ENCODE data around the gene GALNT8.
"Not testable (repeated sequence)": the region's sequence is repeated elsewhere in the genome, so short reads cannot be mapped to it uniquely, and the experiment has no call there.

The GALNT8 gene

GRCh38 chr12:4743046-4743445, 22.8 kb downstream of the GALNT8 start:
- no peak for DNase-seq (ENCODE audit: low spot score)

- no peak for DNase-seq (ENCODE audit: low spot score)
Observed at GRCh38 chr12:4744709-4745108, 24.5 kb downstream of the GALNT8 start.

DNA sequence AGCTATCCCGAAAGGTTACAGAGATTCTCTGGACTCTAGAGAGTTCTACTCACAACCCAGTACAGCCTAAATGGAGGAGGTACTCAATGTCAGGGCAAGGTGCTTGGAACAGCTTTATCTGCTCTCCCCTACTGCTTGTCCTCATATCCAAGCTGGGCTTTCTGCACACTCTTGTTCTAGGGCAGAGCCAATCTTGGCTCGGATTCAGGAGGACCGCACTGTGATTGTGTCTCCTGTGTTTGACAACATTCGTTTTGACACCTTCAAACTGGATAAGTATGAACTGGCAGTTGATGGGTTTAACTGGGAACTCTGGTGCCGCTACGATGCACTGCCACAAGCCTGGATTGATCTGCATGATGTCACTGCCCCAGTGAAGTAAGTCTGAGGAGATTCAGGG, 25.0 kb downstream of the GALNT8 start:
- DNase-seq (ENCODE audit: low spot score): no peak

- DNase-seq (ENCODE audit: low spot score): not testable (repeated sequence)
Observed at GRCh38 chr12:4751654-4752053, 31.5 kb downstream of the GALNT8 start.

DNA sequence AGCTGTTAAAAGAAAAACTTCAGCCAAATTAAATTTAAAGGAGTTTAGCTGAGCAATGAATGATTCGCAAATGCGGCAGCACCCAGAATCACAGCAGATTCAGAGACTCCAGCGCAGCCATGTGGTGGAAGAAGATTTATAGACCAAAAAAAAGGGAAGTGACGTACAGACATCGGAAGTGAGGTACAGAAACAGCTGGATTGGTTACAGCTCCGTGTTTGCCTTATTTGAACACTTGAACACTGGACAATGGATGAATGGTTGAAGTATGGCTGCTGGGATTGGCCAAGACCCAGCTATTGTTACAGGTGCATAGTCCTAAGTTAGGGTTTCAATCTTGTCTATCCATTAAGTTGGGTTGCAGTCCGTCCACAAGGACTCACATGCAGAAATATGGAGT, 42.6 kb downstream of the GALNT8 start:
- DNase-seq (ENCODE audit: low spot score): no peak

DNA sequence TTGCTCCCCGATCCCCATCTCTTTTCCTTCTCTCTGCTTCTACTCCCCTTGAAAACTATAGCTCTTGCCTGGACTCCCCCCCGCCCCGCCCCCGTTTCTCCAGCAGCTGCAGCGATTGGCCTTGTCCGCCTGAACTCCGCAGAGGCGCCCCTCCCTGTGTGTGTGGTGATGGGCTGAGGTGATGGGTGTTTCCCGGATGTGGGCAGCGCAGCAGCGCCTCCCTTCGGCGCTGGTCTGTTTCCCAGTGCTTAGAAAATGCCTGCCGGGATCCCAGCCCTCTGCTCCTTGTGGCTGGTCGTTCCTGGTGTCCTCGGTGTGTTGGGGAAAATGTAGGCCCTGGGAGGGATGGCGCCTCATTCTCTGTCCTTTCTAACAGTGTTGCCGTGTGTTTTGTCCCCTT, 43.3 kb downstream of the GALNT8 start:
- no peak for DNase-seq (ENCODE audit: low spot score)

GRCh38 chr12:4766445-4766844, 46.2 kb downstream of the GALNT8 start:
- DNase-seq (ENCODE audit: low spot score): no peak

DNA sequence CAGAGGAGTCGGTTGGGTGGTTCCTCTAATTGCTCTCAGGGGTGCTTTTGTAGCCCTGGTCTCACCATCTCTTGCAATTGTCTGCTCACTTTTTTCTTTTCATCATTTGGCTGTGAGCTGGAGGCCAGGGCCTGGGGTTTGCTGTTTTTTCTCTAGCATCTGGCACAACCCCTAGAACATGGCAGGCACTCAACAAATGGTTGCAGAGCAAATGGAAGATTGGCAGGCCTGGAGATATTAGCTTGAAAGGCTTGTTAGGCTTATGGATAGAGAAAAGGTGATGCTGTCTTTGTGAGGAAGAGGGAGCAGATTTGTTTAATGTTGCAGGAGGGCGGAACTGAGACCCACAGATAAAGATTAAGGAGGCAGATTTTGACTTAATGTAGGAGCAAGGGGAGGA, 47.0 kb downstream of the GALNT8 start:
- DNase-seq (ENCODE audit: low spot score): no peak

GRCh38 chr12:4768341-4768740, 48.1 kb downstream of the GALNT8 start:
- DNase-seq (ENCODE audit: low spot score): no peak

DNA sequence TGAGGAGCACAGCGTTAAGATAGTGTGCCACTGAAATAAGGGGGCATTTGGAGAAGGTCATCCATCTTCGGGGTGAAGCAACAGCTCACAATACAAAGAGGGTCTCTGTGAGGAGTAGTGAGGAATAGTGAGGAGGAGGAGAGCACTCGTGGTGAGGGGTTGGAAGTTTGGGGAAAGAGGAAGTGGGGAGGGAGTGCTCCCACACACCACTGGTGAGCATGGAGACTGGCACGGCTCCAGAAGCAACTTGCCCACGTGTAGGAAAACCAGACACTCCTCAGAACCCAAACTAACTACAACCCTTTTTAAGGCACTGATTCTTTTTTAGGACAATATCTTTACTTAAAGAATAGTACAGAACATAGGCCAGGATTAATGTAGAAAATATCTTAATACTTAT, 48.9 kb downstream of the GALNT8 start:
- DNase-seq (ENCODE audit: low spot score): no peak

DNA sequence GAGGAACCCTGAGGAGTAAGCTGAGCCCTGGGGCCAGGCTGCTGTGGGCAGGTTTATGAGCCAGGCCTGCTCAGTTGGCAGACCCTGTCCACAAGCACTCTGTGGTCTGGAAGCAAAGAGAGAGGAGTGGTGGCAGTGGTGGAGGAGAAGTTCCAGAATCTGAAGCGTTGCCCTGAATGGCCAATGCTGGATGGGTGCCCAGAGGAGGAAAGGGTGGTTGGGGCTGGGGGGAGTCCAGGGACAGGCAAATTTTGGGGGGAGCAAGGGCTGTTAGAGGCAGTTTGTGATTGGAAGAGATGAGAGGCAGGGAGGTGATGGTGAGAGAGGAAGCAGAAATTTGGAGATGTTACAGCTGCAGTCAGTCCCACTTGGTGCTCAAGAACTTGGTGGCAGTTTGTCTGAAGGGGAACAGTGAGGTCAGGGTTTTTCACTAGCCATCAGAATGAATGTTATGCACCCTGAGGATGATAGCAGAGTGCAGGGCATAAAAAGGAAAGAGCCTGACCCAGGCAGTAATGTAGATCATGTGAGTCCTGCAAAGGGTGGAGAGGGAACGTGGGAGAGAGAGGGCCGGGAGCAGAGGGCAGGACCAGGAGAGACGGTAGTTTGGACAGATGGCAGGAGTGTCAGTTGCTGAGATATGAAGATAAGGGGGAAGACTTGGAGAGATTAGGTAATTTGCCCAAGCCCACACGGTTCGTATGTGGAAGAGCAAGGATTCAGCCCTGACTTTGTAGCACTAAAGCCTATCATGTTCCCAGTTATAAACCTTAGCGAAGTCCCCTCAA, 51.2 kb downstream of the GALNT8 start:
- no peak for DNase-seq (ENCODE audit: low spot score)

GRCh38 chr12:4771960-4772566, 51.9 kb downstream of the GALNT8 start:
- no peak for DNase-seq (ENCODE audit: low spot score)

DNA sequence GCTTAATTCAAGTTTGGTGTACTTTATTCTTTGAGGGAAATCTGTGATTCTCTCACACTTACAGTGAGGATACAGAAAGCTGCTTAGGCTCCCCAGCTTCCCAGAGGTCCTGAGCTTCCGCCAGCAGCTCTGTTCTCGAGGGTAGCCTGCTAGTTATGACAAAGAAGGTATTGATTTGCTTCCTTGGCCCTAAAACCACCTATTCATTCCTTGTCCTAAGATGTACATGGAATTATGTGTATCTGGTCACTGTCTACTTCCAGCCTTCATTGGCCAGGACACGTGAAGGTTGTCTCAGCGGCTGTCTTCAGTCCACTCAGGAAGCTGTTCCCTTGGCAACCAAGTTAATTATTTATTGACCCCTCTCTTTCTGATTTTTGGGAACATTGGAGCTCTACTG, 55.7 kb downstream of the GALNT8 start:
- no peak for DNase-seq (ENCODE audit: low spot score)

DNA sequence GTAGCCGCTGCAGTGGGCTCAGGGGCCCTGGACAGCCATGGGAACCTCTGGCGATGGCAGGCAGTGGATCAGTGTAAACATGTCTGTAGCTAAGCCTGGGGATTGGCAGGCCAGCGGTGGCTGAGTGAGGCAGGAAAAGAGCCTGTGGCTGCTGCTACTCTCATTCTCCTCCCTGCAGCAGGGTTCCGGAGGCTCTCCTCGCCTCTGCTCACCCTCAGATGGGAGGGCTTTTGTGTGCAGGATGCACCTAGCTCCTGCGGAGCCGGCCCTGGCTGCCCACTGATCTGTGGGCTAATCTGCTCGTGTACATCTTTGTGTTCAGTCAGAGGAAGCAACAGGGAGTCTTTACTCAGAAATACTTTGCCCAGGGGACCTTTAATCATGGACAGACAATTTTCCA, 59.5 kb downstream of the GALNT8 start:
- no peak for DNase-seq (ENCODE audit: low spot score)

DNA sequence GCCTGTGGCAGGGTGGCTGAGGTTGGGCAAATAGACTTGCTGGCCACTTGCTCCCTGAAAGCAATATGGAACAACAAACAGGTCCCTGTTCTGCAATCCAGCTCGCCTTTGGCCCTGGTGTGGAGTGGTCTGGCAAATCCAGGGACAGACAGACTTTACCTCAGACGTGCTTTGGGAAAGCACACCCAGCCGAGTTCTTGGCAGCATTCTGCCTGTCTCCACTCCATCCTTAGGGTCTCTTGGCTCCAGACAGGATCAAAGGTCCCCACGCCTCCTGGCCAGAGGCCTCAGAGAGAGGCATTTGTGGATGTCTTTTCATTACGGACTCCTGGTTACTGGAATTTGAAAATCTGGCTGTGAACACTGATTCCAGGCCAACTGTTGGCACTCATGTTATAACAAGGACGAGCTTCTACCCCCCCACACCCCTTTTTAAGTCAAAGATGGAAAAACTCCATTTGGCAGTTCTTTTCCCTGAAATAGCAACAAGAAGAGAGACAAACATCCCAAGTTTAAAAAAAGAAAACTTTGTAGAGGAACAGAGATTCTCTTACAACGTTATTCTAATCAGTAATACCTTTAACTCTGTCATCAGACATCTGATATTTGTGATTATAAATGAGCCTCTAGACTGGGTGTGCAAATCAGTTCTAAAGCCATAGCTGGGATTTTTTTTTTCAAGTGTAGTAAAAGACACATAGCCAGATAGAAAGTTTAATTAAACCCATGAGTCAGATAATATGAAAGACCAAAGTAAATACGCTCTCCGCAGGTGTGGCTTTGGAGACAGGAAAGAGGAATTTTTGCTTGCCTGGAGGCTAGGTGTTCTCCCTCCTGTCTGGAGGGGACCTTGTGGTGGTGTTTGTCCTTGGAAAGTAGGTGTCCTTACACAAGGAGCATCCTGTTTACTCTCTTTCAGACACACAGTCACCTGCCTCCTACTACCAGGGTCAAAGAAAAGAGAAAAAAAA, 60.7 kb downstream of the GALNT8 start:
- no peak for DNase-seq (ENCODE audit: low spot score)

DNA sequence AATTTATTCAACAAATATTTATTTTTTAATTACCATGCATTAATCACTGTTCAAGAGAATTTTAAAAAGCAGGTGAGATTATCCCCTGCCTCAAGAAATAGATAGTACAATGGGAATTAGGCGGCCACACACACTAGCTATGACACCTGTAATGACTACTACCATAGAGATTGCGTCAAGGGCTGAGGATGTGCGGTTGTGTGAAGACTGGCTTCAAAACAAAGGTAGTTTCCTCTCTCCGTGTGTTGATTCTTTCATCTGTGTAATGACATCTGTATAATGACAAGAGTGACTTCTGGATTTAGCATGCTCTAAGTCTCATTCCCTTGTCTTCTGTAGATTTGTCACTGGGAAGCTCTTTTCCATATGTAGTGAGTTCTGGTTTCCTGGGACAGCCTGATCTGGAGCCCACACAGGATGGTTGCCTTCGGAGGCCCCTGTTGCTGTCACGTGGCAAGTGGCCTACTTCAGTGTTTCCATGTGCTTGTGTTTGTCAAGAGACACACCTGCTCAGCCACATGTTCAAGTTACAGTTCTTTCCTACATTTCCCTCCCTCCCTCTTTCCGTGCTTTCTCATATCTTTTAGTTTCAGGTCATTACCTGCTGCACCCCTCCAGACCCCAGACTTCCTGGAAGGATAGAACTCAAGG, 64.3 kb downstream of the GALNT8 start:
- DNase-seq (ENCODE audit: low spot score): no peak

GRCh38 chr12:4786795-4787194, 66.6 kb downstream of the GALNT8 start:
- no peak for DNase-seq (ENCODE audit: low spot score)

DNA sequence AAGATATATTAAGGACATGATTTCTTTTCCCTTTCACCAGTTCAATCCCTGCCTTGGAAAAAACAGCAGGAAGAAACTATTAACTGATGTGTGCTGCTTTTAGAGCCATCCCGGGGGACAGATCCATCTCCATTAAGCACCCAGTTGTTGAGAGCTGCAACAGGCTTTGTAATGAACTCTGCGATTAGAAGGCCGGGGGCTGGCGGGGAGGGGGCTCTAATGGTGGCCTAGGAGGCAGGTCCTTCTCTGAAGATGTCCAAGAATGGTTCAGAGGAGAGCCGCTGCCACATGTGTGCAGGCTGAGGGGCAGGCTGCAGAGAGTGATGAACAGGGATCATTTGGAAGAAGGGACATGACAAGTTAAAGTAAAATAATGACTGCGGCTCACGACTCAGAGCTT, 67.8 kb downstream of the GALNT8 start:
- no peak for DNase-seq (ENCODE audit: low spot score)

DNA sequence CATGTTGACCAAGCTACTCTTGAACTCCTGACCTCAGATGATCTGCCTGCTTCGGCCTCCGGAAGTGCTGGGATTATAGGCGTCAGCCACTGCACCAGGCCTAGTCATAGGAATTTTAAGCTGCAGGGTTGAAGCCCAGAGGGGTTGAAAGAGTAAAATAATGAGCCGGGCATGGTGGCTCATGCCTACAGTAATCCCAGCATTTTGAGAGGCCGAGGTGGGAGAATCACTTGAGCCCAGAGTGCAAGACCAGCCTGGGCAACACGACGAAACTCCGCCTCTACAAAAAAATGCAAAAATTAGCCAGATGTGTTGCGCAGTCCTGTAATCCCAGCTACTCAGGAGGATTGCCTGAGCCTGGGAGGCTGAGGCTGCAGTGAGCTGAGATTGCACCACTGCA, 69.6 kb downstream of the GALNT8 start:
- DNase-seq (ENCODE audit: low spot score): no peak

GRCh38 chr12:4791497-4791896, 71.3 kb downstream of the GALNT8 start:
- no peak for DNase-seq (ENCODE audit: low spot score)

- no peak for DNase-seq (ENCODE audit: low spot score)
Observed at GRCh38 chr12:4794491-4794890, 74.3 kb downstream of the GALNT8 start.

DNA sequence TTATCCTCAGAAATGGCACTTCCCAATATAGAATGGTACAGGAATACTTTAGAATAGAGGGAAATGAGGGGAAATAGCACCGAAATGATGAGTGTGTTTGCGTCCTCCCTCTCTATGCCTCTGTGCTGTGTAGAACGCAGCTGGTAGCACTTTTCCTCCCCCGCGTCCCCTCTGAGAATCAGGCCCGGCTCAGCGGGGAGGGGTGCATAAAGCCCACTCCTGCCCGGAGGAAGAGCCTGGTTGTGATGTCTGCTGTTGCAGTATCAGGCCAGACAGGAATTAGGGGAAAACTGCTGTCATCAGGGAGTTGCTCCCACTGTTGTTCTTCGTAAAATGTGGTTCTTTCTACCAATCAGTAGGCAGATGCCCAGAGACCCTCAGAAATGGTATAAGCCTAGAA, 76.0 kb downstream of the GALNT8 start:
- no peak for DNase-seq (ENCODE audit: low spot score)
